Stimulated activated CD4-positive, alpha-beta T cell treated with anti-CD3 and anti-CD28 coated beads, Interleukin-2, amount 100 ng/mL, for 24 hours (primary cell): ENCODE measurements around the gene CYYR1.
"Not testable (repeated sequence)": the region's sequence is repeated elsewhere in the genome, so short reads cannot be mapped to it uniquely, and the experiment has no call there.

ENCODE experiments used
- DNase-seq, 2 donors: peaks; one replicate each; pipeline ENCODE4 v3.0.0-alpha.2; 2020

The CYYR1 gene

DNA sequence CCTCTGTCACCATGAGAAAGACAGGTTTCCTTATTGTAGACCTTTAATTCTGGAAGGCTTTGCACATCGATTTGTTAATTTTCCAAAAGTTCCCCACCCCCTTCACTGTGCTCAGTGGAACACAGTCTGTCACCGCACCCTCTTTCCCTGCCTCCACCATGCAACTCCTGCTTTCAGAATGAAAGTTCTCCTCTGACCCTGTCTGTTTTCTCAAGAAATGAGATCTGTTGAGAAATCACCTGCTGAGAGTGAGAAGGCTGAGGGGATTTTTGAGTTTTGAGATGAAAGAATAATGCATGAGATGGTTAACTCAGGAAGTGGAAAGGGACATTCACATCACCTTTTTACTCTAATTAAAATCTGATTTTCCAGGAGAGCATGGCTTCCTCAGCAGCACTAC is 99.6 kb downstream of the CYYR1 start:
- DNase-seq, result peak in 1 of 2 donors; percentile 6

DNA sequence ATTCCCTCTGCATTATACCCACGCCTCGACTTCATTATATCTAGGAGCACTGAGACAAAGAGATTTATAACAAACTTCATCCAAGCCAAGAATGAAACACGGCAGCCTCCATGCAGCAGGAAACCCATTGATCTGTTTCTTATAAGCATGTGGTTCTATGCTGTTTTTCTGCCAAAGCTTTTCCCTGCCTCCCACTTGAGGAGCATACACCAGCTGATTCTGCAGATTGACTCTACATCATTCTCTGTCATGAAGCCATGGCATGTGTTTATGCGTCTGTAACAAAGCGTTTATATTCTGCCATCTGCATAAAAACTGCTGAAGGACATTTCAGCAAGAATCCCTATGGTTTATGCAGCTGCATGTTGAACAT is 102.0 kb downstream of the CYYR1 start:
- no peak for DNase-seq

GRCh38 chr21:26470351-26471098 is 102.6 kb downstream of the CYYR1 start:
- no peak for DNase-seq

DNA sequence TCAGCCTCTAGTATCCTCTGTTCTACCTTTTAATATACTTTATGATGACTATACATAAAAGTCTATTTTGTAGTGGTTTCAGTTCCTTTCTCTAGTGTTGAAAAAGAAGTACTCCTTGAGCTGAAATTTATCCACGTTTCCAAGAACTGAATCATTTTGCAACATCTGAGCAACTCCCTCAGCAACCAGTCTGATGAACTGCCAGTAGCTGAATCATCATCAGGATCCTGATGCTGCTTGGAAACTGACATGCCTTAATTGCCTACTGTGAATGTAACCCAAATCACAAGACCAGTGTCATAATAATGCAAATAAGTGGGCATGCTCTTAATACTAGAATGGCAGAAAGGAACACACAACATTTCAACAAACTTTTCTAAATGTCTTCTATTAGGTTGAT is 103.3 kb downstream of the CYYR1 start:
- DNase-seq, result no peak

GRCh38 chr21:26465916-26466315 is 107.2 kb downstream of the CYYR1 start:
- no peak for DNase-seq

GRCh38 chr21:26461500-26461899 is 111.6 kb downstream of the CYYR1 start:
- DNase-seq, result no peak

GRCh38 chr21:26460621-26461020 is 112.5 kb downstream of the CYYR1 start:
- no peak for DNase-seq

DNA sequence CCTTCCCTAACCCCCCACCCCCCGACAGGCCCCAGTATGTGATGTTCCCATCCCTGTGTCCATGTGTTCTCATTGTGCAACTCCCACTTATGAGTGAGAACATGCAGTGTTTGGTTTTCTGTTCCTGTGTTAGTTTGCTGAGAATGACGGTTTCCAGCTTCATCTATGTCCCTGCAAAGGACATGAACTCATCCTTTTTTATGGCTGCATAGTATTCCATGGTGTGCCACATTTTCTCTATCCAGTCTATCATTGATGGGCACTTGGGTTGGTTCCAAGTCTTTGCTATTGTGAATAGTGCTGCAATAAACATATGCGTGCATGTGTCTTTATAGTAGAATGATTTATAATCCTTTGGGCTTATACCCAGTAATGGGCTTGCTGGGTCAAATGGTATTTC is 114.2 kb downstream of the CYYR1 start:
- not testable (repeated sequence) for DNase-seq

DNA sequence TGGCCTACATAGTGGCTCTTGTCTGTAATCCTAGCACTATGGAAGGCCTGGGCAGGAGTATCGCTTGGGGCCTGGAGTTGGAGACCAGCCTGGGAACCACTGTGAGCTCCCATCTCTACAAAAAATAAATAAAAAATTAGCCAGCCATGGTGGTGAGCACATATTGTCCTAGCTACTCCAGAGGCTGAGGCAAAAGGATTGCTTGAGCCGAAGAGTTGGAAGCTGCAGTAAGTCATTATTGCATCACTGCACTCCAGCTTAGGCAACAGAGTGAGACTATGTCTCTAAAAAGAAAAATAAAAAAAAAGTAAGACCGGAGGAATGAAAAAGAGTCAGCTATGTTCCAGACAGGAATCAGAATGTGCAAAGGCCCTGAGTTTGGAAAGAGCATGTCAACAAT is 115.3 kb downstream of the CYYR1 start:
- DNase-seq, result no peak

- no peak for DNase-seq
Observed at GRCh38 chr21:26453267-26453666, 119.8 kb downstream of the CYYR1 start.

DNA sequence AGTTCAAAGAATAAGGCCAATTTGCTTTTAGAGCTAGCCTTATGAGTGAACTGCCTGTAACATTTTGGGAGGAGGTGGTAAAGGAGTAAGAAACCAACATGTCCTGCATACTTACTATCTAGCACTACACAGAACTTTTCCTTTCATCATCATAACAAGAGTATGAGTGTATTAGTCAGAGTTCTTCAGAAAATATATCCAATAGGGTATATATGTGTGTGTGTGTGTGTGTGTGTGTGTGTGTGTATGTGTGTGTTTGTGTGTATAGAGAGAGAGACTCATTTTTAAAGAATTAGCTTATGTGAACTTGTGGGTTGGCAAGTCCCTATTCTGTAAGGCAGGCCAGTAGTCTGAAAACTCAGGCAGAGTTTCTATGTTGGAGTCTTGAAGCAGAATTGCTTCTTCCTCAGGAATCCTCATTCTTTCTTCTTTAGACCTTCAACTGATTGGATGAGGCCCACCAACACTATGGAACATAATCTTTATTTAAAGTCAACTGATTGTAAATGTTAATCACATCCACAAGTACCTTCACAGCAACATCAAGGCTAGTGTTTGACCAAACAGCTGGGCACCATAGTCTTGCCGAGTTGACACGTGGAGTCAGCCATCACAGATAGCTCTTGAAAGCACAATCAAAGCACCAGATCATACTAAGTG is 121.9 kb downstream of the CYYR1 start:
- no peak for DNase-seq

GRCh38 chr21:26449161-26449560 is 123.9 kb downstream of the CYYR1 start:
- no peak for DNase-seq

- no peak for DNase-seq
Observed at GRCh38 chr21:26448751-26449150, 124.3 kb downstream of the CYYR1 start.

DNA sequence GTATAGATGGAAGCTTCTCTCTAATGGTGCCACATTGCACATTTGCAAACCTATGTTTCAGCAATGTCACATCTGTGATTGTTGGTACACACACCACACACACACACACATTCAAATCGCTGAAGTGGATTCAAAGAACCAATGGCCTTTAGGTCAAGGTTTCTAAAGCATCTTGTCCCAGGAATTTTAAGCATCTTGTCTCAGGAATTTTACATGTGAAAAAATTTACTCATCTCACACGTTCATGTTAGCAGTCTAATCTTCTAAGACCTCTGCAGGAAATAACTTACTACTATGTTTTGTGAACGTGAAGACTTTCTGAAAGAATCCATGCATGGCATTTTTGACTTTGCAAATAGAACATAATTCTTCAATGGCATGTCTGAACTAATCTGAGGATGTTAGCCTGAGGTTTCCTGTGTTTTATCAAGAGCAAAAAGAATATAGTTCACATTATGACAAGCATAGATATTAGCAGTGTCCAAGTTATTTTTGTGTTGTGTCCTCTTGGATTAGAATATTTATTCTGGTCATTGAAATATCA is 125.1 kb downstream of the CYYR1 start:
- DNase-seq, result no peak

DNA sequence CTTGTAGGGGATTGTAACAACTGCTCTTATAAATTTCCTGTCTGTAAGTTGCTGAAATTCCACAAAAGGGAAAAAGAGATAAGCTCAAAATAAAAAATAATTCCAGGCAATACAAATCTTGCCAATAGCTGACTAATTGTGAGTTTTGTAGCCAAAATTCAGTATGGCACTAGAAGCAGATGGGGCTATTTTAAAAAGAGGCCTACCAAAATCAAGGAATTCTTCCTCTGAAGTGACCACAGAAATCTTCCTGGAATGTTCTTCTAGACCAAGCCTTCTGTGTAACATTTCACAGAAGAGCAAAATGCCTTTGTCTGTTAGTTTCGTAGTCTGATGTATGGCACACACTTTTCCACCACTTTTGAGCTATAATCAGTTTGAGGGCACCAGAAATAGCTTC is 127.6 kb downstream of the CYYR1 start:
- DNase-seq, result no peak

DNA sequence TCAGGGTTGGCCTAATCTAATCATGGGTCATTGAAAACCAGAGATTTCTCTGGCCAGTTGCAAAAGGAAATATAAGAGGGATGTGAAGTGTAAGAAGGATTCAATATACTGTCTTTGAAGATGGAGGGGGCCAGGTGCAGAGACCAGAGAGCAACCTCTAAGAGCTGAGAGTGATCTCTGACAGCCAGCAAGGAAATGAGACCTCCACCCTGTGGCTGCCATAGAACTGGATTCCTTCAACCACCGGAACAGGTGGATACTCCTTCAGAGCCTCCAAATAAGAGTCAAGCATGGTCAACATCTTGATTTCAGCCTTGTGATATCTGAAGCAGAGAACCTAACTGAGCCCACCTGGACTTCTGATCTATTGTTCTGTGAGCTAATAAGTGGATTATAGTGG is 128.4 kb downstream of the CYYR1 start:
- no peak for DNase-seq

DNA sequence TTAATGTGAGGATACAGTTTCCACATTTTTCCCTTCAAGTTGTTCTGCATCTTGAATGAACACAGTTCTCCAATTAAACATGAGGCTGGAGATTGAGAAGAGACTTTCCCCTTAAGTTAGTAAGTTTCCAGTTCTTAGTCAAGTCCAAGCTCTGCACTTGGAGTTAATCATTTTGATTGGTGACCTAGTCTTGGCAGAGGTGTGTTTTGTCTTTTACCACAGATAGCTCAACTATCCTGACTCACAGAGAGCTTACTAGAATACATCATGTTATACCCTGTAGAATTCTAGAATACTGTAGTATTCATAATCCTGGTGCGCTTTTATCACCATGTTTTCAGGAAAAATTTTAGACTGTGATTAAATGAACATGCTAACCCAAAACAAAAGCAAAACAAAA is 129.2 kb downstream of the CYYR1 start:
- DNase-seq, result no peak

GRCh38 chr21:26443291-26443690 is 129.8 kb downstream of the CYYR1 start:
- DNase-seq, result no peak

GRCh38 chr21:26441149-26441548 is 131.9 kb downstream of the CYYR1 start:
- no peak for DNase-seq

- DNase-seq, result no peak
Observed at GRCh38 chr21:26438976-26439375, 134.1 kb downstream of the CYYR1 start.

DNA sequence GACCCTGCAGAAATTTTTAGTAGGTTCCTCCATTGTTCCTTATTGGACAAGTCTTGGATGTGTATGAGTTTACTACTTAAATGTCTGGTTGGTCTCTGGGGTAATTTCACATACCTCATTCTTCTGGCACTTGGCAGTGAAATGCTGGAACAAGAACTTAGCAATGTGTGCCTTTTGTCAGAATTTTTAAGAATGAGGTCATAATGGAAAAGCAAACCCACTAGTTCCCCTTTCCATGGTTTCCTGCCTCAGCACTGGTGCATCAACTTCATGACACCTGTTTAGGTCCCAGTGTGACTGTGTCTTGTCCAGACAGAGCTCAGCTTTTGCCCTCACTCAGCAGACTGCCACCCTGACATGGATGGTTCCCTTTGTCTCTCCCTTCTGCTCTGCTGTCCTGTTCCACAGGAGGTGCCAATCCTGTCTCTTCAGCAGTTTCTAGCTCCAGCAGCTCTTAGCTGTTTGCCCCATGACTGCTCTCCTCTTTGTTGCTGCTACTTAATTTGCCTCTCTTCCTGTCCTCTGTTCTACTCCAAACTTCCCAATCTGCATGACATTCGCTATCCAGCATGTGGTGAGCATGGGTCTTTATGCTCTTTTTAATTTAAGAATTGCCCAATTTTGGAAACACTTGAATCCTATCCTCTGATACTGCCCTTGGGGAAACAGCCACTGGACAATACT is 135.6 kb downstream of the CYYR1 start:
- no peak for DNase-seq

- DNase-seq, result no peak
Observed at GRCh38 chr21:26433386-26433785, 139.7 kb downstream of the CYYR1 start.

GRCh38 chr21:26432410-26432809 is 140.7 kb downstream of the CYYR1 start:
- no peak for DNase-seq

DNA sequence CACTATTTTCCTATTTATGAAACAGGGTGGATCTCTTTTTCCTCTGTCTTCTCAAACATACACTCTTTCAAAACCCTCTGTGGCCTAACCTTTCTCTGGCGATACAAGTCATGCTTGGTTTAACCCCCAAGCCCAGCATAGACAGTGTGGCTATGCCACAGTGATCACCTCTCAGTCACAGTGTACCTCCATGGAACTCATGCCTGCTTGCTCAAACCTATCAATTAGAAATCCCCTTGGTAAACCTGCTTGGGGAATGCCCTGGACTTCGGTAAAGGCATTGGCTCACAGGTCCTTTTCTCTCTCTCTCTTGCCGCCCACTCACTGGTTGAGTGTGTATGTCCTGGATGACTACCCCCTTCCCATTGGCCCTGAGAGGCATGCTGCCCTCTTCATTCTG is 147.5 kb downstream of the CYYR1 start:
- DNase-seq, result no peak
